HG03469 (cell line): Measurements from ENCODE around the gene DNAJC18.
"Not testable (repeated sequence)": the region's sequence is repeated elsewhere in the genome, so short reads cannot be mapped to it uniquely, and the experiment has no call there.

ENCODE experiments used
- ATAC-seq: cut with Tn5 transposase; IDR thresholded peaks from one replicate; pipeline ENCODE4 v1.9.1; 2021; ENCODE audit warnings: mild to moderate bottlenecking, moderate library complexity, moderate number of reproducible peaks; ENCODE audit not compliant: unreplicated experiment

The DNAJC18 gene

GRCh38 chr5:139431706-139432105 lies 7.6 kb downstream of the DNAJC18 start:
- no peak for ATAC-seq

GRCh38 chr5:139430015-139430414 lies 9.3 kb downstream of the DNAJC18 start:
- ATAC-seq, result no peak

DNA sequence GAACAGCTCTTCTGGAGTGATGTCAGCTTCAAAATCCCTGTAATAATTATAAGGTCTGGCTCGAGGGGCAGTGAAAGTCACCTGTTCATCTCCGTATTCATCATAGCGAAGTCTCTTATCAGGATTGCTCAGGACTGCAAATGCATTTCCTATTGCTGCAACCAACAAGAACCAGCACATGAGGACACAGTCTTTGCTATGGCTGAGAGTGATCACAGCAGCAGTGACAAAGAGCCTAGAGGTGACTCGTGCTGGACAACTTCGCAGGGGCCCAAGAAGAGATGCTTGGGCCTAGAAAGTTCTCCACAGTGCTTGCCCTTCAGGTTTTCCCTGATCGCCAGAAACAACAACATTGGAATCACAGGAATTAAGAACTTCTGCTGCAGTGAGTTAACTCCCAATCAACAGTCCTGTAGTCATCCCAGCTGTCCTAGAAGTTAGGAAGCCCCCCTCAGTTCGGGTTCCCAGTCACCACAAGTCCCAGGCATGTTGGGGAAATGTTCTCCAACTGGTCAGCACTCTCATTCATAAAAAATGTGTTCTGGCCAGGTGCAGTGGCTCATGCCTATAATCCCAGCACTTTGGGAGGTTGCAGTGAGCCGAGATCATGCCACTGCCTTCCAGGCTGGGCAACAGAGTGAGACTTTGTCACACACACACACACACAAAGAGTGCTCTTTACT lies 13.0 kb downstream of the DNAJC18 start:
- ATAC-seq, result no peak

GRCh38 chr5:139425497-139425896 lies 13.8 kb downstream of the DNAJC18 start:
- ATAC-seq, result no peak

DNA sequence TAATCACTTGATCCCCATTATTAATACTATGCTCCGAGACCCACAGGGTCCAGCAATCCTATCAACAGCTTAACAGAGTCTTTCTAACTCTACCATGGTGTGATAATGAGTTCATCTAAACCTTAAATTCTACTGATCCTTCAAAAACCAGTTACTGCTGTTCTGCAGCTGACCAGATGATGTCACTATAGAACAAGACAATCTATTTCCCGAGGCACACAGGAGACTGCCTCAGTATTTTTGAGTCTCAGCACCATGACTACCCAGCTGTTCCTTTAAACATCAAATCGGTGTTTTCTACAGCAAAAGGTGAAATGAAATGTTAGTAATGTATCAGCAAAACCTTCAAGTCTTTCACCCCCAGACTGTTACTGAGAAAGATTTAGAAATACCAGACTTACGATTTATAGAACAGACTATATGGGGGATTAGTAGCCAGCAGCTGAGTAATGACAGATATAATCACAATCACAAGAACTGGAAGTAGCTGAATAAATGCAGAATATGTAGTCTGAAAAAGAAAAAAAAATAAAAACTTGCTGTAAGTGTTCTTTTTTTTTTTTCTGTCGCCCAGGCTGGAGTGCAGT lies 16.9 kb downstream of the DNAJC18 start:
- ATAC-seq, result no peak

- no peak for ATAC-seq
Observed at GRCh38 chr5:139419226-139420192, 19.8 kb downstream of the DNAJC18 start.

- ATAC-seq, result no peak
Observed at GRCh38 chr5:139418793-139419192, 20.5 kb downstream of the DNAJC18 start.

DNA sequence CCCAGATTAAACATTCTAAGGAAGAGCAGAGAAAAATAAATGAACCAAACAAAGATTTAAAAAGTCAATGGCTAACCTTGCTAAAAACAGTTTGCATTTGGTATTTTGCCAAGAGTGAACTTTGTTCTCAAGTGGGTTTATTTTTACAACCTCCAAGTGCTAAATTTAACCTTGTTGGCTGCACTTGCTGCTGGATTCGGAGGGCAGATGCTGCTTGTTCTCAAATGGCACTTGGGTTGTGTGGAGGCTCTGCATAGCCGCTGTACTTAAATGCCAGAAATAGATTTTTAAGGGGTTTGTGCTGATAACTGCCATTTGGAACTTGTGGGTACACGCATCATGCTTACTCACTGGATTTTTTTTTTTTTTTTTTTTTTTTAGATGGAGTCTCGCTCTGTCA lies 22.1 kb downstream of the DNAJC18 start:
- no peak for ATAC-seq

- no peak for ATAC-seq
Observed at GRCh38 chr5:139416651-139417050, 22.7 kb downstream of the DNAJC18 start.

GRCh38 chr5:139415869-139416268 lies 23.5 kb downstream of the DNAJC18 start:
- ATAC-seq, result no peak

DNA sequence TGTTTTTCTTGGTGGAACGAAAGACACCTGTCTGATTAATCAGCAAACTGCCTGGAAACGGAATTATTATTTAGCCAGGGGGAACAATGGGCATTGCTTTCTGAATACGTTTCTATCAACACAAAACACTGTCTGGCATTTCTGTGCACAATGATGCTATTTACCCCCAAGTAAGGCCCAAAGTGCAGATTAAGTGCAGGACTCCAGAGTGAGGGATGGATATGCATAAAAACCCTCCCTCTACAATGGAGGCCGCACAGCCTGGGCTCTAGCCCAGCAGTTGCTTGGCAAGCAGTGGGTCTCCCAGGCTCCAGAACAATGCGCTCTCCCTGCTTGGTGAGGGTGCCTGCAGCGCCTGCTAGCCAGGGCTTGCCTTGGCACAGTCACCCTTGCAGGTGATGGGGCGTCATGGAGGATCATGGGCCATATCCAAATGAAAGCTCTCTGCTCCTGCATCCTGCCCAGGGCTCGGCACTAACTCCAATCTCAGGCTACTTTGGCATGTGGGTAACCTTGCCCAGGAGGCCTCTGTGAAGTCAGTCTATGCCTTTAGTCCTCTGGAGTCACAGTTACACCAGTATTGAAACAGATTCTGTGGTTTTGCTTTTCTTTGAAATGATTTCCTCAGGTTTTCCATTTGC lies 24.0 kb downstream of the DNAJC18 start:
- ATAC-seq, result no peak

GRCh38 chr5:139414581-139415130 lies 24.7 kb downstream of the DNAJC18 start:
- no peak for ATAC-seq

GRCh38 chr5:139413963-139414362 lies 25.4 kb downstream of the DNAJC18 start:
- no peak for ATAC-seq

GRCh38 chr5:139413153-139413552 lies 26.2 kb downstream of the DNAJC18 start:
- ATAC-seq, result no peak

DNA sequence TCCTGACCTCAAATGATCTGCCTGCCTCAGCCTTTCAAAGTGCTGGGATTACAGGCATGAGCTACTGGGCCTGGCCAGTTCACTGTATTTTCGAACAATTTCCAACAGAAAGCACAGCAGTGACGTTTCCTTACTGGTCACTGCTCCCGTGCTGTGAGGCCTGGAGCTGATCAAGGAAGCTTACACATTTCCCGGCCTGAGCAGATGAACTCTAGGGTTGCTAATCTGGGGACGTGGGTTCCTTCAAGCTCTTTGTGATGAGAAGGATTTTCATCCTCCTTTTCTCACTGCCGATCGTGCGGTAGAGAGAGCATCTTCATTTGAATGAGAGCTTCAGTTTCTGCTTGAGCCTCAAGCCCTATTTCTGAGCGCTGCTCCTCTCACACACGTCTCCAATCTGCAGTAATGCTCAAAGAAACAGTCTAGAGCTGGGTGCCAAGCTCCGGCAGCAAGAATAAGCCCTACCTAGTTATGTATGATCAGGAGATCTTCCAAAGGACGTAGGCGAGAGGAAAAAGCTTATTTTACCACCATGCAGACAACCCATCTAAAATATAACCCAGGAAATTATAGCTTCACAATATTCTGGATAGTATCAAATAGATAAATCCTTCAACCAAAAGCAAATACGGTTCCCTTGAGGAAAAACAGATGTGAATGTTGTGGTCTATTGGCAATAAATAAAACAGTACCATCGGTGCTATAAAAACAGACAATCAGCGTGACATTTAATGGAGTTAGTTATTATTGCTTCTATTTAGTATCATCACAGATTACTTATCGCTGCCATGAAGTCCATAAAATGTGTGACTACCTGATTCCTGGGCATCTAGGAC lies 28.1 kb downstream of the DNAJC18 start:
- no peak for ATAC-seq

GRCh38 chr5:139410121-139410992 lies 29.0 kb downstream of the DNAJC18 start:
- ATAC-seq, result no peak

DNA sequence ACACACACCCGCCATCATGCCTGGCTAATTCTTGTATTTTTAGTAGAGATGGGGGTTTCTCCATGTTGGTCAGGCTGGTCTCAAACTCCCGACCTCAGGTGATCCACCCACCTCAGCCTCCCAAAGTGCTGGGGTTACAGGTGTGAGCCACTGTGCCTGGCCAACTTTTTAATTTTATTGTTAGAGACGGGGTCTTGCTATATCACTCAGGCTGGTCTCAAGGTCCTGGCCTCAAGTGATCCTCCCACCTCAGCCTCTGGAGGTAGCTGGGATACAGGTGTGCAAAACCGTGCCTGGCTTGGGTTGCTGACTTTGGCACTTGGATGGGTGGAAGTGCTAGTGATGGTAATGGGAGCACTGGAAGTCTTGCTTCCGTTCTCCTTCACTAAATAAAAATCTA lies 30.2 kb downstream of the DNAJC18 start:
- ATAC-seq, result not testable (repeated sequence)

DNA sequence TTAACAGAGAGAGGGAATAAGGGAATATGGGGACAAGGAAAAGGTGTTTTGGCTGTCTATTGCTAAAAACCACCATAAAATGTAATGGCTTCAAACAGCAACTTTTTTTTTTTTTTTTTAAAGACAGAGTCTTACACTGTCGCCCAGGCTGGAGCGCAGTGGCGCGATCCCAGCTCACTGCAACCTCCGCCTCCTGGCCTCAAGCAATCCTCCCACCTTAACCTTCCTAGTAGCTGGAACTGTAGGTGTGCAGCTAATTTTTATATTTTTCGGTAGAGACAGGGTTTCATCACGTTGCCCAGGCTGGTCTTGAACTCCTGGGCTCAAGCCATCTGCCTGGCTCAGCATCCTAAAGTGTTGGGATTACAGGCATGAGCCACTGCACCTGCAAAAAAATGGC lies 31.1 kb downstream of the DNAJC18 start:
- ATAC-seq, result no peak

- ATAC-seq, result no peak
Observed at GRCh38 chr5:139407517-139407916, 31.8 kb downstream of the DNAJC18 start.
